IPS DF 4.7 (cell line): ENCODE measurements around the gene KLK14.

Experiments used
- DNase-seq: peaks from one replicate; pipeline ENCODE4 v3.0.0-alpha.2; 2013; ENCODE audit warnings: low spot score; ENCODE audit errors: extremely low read depth

Gene KLK14

GRCh38 chr19:51082611-51083010 lies at the start of gene KLK14:
KLK14 (minus strand) TSS chr19:51082887; CDS start chr19:51082614, 273 bp downstream.
- no peak for DNase-seq

- DNase-seq = no peak
Measured at GRCh38 chr19:51131780-51132680, 49.3 kb upstream of the KLK14 start.

- DNase-seq = no peak
Measured at GRCh38 chr19:51129716-51130115, 47.0 kb upstream of the KLK14 start.

GRCh38 chr19:51128227-51128626 lies 45.5 kb upstream of the KLK14 start:
- no peak for DNase-seq

- DNase-seq = no peak
Measured at GRCh38 chr19:51127755-51128154, 45.1 kb upstream of the KLK14 start.

GRCh38 chr19:51127032-51127431 lies 44.3 kb upstream of the KLK14 start:
- DNase-seq = no peak

GRCh38 chr19:51125421-51126075 lies 42.9 kb upstream of the KLK14 start:
- no peak for DNase-seq

GRCh38 chr19:51124729-51125128 lies 42.0 kb upstream of the KLK14 start, which contains the start of gene SIGLEC9:
SIGLEC9 (plus strand) TSS chr19:51124906; CDS start chr19:51124975, 69 bp downstream.
- DNase-seq = no peak

GRCh38 chr19:51124216-51124615 lies 41.5 kb upstream of the KLK14 start:
- no peak for DNase-seq

- no peak for DNase-seq
Measured at GRCh38 chr19:51123802-51124201, 41.1 kb upstream of the KLK14 start.

GRCh38 chr19:51123381-51123800 lies 40.7 kb upstream of the KLK14 start:
- DNase-seq = no peak

GRCh38 chr19:51122112-51122981 lies 39.7 kb upstream of the KLK14 start:
- no peak for DNase-seq

GRCh38 chr19:51121257-51121656 lies 38.6 kb upstream of the KLK14 start:
- no peak for DNase-seq

GRCh38 chr19:51120160-51120559 lies 37.5 kb upstream of the KLK14 start:
- DNase-seq = no peak

GRCh38 chr19:51119611-51120010 lies 36.9 kb upstream of the KLK14 start:
- DNase-seq = no peak

- DNase-seq = no peak
Measured at GRCh38 chr19:51119101-51119500, 36.4 kb upstream of the KLK14 start.

GRCh38 chr19:51116736-51117286 lies 34.1 kb upstream of the KLK14 start:
- no peak for DNase-seq

GRCh38 chr19:51114087-51114729 lies 31.5 kb upstream of the KLK14 start:
- no peak for DNase-seq

- no peak for DNase-seq
Measured at GRCh38 chr19:51111606-51112005, 28.9 kb upstream of the KLK14 start.

GRCh38 chr19:51110666-51110971 lies 27.9 kb upstream of the KLK14 start:
- DNase-seq = no peak

GRCh38 chr19:51108805-51109146 lies 26.1 kb upstream of the KLK14 start:
- DNase-seq = no peak
